ENCODE data around the gene SLC22A13.

DNA sequence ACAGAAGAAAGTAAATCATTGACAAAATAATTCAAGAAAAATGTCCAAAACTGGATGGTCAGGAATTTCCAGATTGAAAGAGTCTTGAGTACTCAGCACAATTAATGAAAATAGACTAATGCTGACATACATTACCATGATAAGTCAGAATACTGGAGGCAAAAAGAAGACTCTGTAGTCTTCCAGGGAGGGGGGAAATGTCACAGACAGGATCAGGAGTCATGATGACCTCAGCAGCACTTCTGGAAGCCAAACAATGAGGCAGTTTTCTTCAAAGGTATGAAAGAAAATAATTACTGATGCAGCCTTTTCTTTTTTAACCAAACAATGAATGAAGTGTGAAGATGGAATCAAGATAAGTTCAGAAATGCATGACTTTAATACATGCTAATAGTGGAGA is 30.1 kb upstream of the SLC22A13 start:
- TF ChIP-seq, protein P1, sequence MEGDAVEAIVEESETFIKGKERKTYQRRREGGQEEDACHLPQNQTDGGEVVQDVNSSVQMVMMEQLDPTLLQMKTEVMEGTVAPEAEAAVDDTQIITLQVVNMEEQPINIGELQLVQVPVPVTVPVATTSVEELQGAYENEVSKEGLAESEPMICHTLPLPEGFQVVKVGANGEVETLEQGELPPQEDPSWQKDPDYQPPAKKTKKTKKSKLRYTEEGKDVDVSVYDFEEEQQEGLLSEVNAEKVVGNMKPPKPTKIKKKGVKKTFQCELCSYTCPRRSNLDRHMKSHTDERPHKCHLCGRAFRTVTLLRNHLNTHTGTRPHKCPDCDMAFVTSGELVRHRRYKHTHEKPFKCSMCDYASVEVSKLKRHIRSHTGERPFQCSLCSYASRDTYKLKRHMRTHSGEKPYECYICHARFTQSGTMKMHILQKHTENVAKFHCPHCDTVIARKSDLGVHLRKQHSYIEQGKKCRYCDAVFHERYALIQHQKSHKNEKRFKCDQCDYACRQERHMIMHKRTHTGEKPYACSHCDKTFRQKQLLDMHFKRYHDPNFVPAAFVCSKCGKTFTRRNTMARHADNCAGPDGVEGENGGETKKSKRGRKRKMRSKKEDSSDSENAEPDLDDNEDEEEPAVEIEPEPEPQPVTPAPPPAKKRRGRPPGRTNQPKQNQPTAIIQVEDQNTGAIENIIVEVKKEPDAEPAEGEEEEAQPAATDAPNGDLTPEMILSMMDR (IDR thresholded peaks at IDR 0.05) = no peak
- TF ChIP-seq POLR2A (IDR thresholded peaks at IDR 0.05) (no peak), EP300 (IDR thresholded peaks at IDR 0.05; ENCODE audit: low read depth) (no peak), POLR2AphosphoS5 (IDR thresholded peaks at IDR 0.05) (no peak)

Measured in transverse colon (tissue), 4 donors.